AG04450 (cell line): Measurements from ENCODE around the gene PCDHB13. TPM values are rescaled to one million over a fixed set of nuclear protein-coding genes. Genes with fewer than 3 reads are reported as not detected.
"Not testable (repeated sequence)": the region's sequence is repeated elsewhere in the genome, so short reads cannot be mapped to it uniquely, and the experiment has no call there.

ENCODE experiments used
- CTCF ChIA-PET: fragments of 300-600, 350-600 bp; formaldehyde crosslinking; extraction: SDS; loops from one replicate; lab custom pipeline; 2022; ENCODE audit warnings: antibody characterized with exemption, inconsistent platforms; lab: Charles Lee
- POLR2A ChIA-PET: fragments of 350-600 bp; formaldehyde crosslinking; extraction: SDS; loops from one replicate; lab custom pipeline; 2021; ENCODE audit warnings: antibody characterized with exemption, inconsistent platforms; lab: Yijun Ruan, JAX
- DNase-seq: peaks from one replicate; pipeline ENCODE4 v3.0.0-alpha.2; 2011; ENCODE audit warnings: low read depth, low spot score
- H3K27ac ChIP-seq: one replicate; pipeline ENCODE4 v1.5.1; 2012; ENCODE audit warnings: low read depth, low read length, control low read depth
- H3K27me3 ChIP-seq: one replicate; pipeline ENCODE4 v1.6.0; 2012; ENCODE audit warnings: low read length; ENCODE audit not compliant: control insufficient read depth, insufficient read depth
- H3K4me3 ChIP-seq: 2 replicates; pipeline ENCODE4 v1.5.1; 2011; ENCODE audit warnings: mild to moderate bottlenecking, low read depth, low read length, control low read depth
- H3K9me3 ChIP-seq: 2 replicates; pipeline ENCODE4 v1.5.1; 2012; ENCODE audit warnings: low read length; ENCODE audit not compliant: control insufficient read depth, insufficient read depth
- polyA plus RNA-seq: library from polyadenylated mRNA; depleted of rRNA; stranded (reverse); fragments of >200 nt; gene quantifications from 2 replicates; pipeline ENCODE4 v1.2.3, GENCODE V29; 2011
- TF ChIP-seq, protein P1 (sequence below): IDR thresholded peaks from 2 replicates; pipeline ENCODE4 v1.5.1; 2011; ENCODE audit warnings: low read depth, low read length, control low read depth, inconsistent platforms

The PCDHB13 gene
- polyA plus RNA-seq, 1 experiment = 0.73 TPM

- Histone ChIP-seq H3K9me3 (peaks cover 22% of the 10 kb centered on the region), H3K27ac (no peak overlapping the region), H3K4me3 (no peak overlapping the region), H3K27me3 (no peaks in the 10 kb centered on the region)
- TF ChIP-seq, protein P1, sequence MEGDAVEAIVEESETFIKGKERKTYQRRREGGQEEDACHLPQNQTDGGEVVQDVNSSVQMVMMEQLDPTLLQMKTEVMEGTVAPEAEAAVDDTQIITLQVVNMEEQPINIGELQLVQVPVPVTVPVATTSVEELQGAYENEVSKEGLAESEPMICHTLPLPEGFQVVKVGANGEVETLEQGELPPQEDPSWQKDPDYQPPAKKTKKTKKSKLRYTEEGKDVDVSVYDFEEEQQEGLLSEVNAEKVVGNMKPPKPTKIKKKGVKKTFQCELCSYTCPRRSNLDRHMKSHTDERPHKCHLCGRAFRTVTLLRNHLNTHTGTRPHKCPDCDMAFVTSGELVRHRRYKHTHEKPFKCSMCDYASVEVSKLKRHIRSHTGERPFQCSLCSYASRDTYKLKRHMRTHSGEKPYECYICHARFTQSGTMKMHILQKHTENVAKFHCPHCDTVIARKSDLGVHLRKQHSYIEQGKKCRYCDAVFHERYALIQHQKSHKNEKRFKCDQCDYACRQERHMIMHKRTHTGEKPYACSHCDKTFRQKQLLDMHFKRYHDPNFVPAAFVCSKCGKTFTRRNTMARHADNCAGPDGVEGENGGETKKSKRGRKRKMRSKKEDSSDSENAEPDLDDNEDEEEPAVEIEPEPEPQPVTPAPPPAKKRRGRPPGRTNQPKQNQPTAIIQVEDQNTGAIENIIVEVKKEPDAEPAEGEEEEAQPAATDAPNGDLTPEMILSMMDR = no peak
- ChIA-PET CTCF (no interaction called here), POLR2A (no interaction called here)
- no peak for DNase-seq
Observed at GRCh38 chr5:141180313-141180712, 33.4 kb upstream of the PCDHB13 start.

- TF ChIP-seq, protein P1 = peak; percentile 21; the same call in 1 of the 2 replicates
- H3K27me3 ChIP-seq = no peaks in the 10 kb centered on the region
- ChIA-PET POLR2A (no interaction called here), CTCF (interaction anchor here (0.5 to 1.7 kb wide), 8 partner anchors 10 to 385 kb away, joined by 3 to 10 read pairs (median 4); partner anchors contain the start of genes PCDHB10, PCDHB14 and PCDHB7)
- H3K27ac ChIP-seq = no peak within 1 kb of the TSS
- H3K4me3 ChIP-seq = peak within 1 kb of the TSS; percentile 33
- DNase-seq = no peak
- peaks cover 22% of the 10 kb centered on the region for H3K9me3 ChIP-seq
Observed at GRCh38 chr5:141182248-141182647, 31.5 kb upstream of the PCDHB13 start, which contains the start of gene PCDHB16. Gene PCDHB16, plus strand, starts transcription at chr5:141182387. Its CDS starts 173 bp downstream, at chr5:141182560.

DNA sequence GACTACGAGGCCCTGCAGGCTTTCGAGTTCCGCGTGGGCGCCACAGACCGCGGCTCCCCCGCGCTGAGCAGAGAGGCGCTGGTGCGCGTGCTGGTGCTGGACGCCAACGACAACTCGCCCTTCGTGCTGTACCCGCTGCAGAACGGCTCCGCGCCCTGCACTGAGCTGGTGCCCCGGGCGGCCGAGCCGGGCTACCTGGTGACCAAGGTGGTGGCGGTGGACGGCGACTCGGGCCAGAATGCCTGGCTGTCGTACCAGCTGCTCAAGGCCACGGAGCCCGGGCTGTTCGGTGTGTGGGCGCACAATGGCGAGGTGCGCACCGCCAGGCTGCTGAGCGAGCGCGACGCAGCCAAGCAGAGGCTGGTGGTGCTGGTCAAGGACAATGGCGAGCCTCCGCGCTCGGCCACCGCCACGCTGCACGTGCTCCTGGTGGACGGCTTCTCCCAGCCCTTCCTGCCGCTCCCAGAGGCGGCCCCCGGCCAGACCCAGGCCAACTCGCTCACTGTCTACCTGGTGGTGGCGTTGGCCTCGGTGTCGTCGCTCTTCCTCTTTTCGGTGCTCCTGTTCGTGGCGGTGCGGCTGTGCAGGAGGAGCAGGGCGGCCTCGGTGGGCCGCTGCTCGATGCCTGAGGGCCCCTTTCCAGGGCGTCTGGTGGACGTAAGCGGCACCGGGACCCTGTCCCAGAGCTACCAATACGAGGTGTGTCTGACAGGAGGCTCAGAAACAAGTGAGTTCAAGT, 29.4 kb upstream of the PCDHB13 start:
- DNase-seq, H3K4me3 ChIP-seq, POLR2A ChIA-PET, H3K27ac ChIP-seq, H3K27me3 ChIP-seq: not testable (repeated sequence)
- peaks cover 27% of the 10 kb centered on the region for H3K9me3 ChIP-seq
- CTCF ChIA-PET = interaction anchor here (0.7 kb wide), 1 partner anchor 435 kb away, joined by 3 read pairs; the partner anchor contains the start of gene DIAPH1

- POLR2A ChIA-PET = no interaction called here
- Histone ChIP-seq H3K9me3 (peaks cover 26% of the 10 kb centered on the region), H3K27me3 (no peaks in the 10 kb centered on the region), H3K4me3 (no peak within 1 kb of the TSS), H3K27ac (no peak within 1 kb of the TSS)
- no peak for DNase-seq
- CTCF ChIA-PET = interaction anchor here (0.7 to 1.7 kb wide), 7 partner anchors 9 to 380 kb away, joined by 3 to 13 read pairs (median 3); no protein-coding TSS in a partner anchor
- TF ChIP-seq, protein P1 = no peak
Observed at GRCh38 chr5:141186897-141187512, 26.7 kb upstream of the PCDHB13 start, which contains the start of gene PCDHB9. Gene PCDHB9, plus strand, starts transcription at chr5:141187161. Its CDS starts 158 bp downstream, at chr5:141187319.

GRCh38 chr5:141188682-141189081, 25.0 kb upstream of the PCDHB13 start:
- H3K27me3 ChIP-seq, H3K4me3 ChIP-seq, POLR2A ChIA-PET, DNase-seq, H3K27ac ChIP-seq, CTCF ChIA-PET: not testable (repeated sequence)
- H3K9me3 ChIP-seq = peaks cover 23% of the 10 kb centered on the region

- DNase-seq, H3K27ac ChIP-seq, POLR2A ChIA-PET, H3K4me3 ChIP-seq, CTCF ChIA-PET, H3K27me3 ChIP-seq: not testable (repeated sequence)
- peaks cover 24% of the 10 kb centered on the region for H3K9me3 ChIP-seq
Observed at GRCh38 chr5:141189131-141189530, 24.6 kb upstream of the PCDHB13 start.
